Panc1 (cell line): Measurements from ENCODE around the gene TTLL12. TPM values are rescaled to one million over a fixed set of nuclear protein-coding genes. Genes with fewer than 3 reads are reported as not detected.

Experiments
- ATAC-seq: fragments of 200-7000 bp; cut with Tn5 transposase; 2 replicates; pipeline ENCODE4 v1.9.1; 2020; ENCODE audit warnings: mild to moderate bottlenecking, moderate library complexity
- Bru-seq: library from RNA; stranded (reverse); fragments of 400-500 nt; gene quantifications from one replicate; lab custom pipeline; 2021; lab: Mats Ljungman, UMichigan
- BruChase-seq, 2 experiments: library from RNA; stranded (reverse); fragments of 400-500 nt; gene quantifications; one replicate each; lab custom pipeline; 2021; lab: Mats Ljungman, UMichigan
- BruUV-seq: library from RNA; stranded (reverse); fragments of 400-500 nt; replicated peaks from 2 replicates; lab custom pipeline; 2021; lab: Mats Ljungman, UMichigan
- CTCF ChIA-PET: fragments of 300-600 bp; sonication (Branson Sonifier 250); formaldehyde crosslinking; loops from one replicate; lab custom pipeline; 2022; ENCODE audit warnings: antibody characterized with exemption; lab: Charles Lee
- POLR2A ChIA-PET: fragments of 300-600 bp; sonication (Branson Sonifier 250); formaldehyde crosslinking; loops from one replicate; lab custom pipeline; 2022; ENCODE audit warnings: antibody characterized with exemption; lab: Charles Lee
- DNase-seq: peaks from one replicate; pipeline ENCODE4 v3.0.0-alpha.2; 2010; ENCODE audit warnings: low read depth, low spot score
- H3K27ac ChIP-seq: 2 replicates; pipeline ENCODE4 v1.5.1; 2011; ENCODE audit warnings: mild to moderate bottlenecking, low read length, inconsistent platforms
- H3K27me3 ChIP-seq: fragments of 200-500 bp; sonication (Bioruptor generic); 2 replicates; pipeline ENCODE4 v1.6.0; 2014; ENCODE audit warnings: low read length, inconsistent platforms; ENCODE audit not compliant: control insufficient read depth, insufficient read depth
- H3K36me3 ChIP-seq: fragments of 200-500 bp; sonication (Bioruptor generic); 2 replicates; pipeline ENCODE4 v1.5.1; 2014; ENCODE audit warnings: inconsistent platforms, mild to moderate bottlenecking, low read length, moderate library complexity; ENCODE audit not compliant: control insufficient read depth, insufficient read depth
- H3K4me1 ChIP-seq: 2 replicates; pipeline ENCODE4 v1.5.1; 2011; ENCODE audit warnings: inconsistent platforms, mild to moderate bottlenecking, low read length, moderate library complexity; ENCODE audit not compliant: control insufficient read depth, insufficient read depth
- H3K4me3 ChIP-seq, 2 experiments: 2 replicates each; pipeline ENCODE4 v1.5.1; 2011 to 2012; ENCODE audit warnings: low read depth in 2 of 2, low read length in 2 of 2, mild to moderate bottlenecking in 2 of 2, inconsistent platforms in 1 of 2, moderate library complexity in 1 of 2
- H3K9me3 ChIP-seq: fragments of 200-500 bp; sonication (Bioruptor generic); 2 replicates; pipeline ENCODE4 v1.5.1; 2014; ENCODE audit warnings: low read depth, mild to moderate bottlenecking, inconsistent platforms, low read length, moderate library complexity; ENCODE audit not compliant: control insufficient read depth, insufficient read depth
- POLR2AphosphoS5 ChIP-seq: IDR thresholded peaks from 2 replicates; pipeline ENCODE4 v1.6.1; 2012; ENCODE audit warnings: mild to moderate bottlenecking, low read depth, low read length, moderate library complexity
- SIN3A ChIP-seq: IDR thresholded peaks from 2 replicates; pipeline ENCODE4 v1.6.1; 2012; ENCODE audit warnings: low read depth, mild to moderate bottlenecking, low read length, moderate library complexity, borderline replicate concordance; ENCODE audit not compliant: insufficient read depth
- TCF7L2 ChIP-seq: IDR thresholded peaks from 2 replicates; pipeline ENCODE4 v1.6.1; 2011; ENCODE audit warnings: mild to moderate bottlenecking, low read depth, low read length, inconsistent platforms
- in situ Hi-C: cut with HindIII; loops from 2 replicates; pipeline ENCODE4 v1.10.0; 2016; ENCODE audit warnings: low sequenced_read_pairs, low pct_unique_long_range_greater_than_20kb
- intact Hi-C: fragments of 100-400 bp; cut with micrococcal nuclease; formaldehyde crosslinking; loops from one replicate; pipeline ENCODE4 v1.10.0; 2022; ENCODE audit not compliant: unreplicated experiment
- long read RNA-seq: library from polyadenylated mRNA; unstranded; transcript quantifications from one replicate; pipeline ENCODE4 v2.0.0, GENCODE V29; 2021; ENCODE audit not compliant: unreplicated experiment
- polyA plus RNA-seq: library from polyadenylated mRNA; unstranded; fragments of >200 nt; gene quantifications from one replicate; pipeline ENCODE4 v1.2.1, GENCODE V29; 2012; ENCODE audit warnings: missing spikeins; ENCODE audit not compliant: insufficient read length
- total RNA-seq: library from RNA; stranded (reverse); gene quantifications from one replicate; pipeline ENCODE4 v1.2.1, GENCODE V29; 2021; ENCODE audit not compliant: unreplicated experiment
- TF ChIP-seq, protein P1 (sequence below), 2 experiments: IDR thresholded peaks; 2 replicates each; pipeline ENCODE4 v1.6.1; 2011 to 2012; ENCODE audit warnings: low read depth in 2 of 2, control low read depth in 1 of 2, low read length in 1 of 2, mild to moderate bottlenecking in 1 of 2, moderate library complexity in 1 of 2; ENCODE audit not compliant: insufficient read depth in 1 of 2
- TF ChIP-seq, protein P2 (sequence below): fragments of 450-650 bp; IDR thresholded peaks from 2 replicates; pipeline ENCODE4 v1.5.1; 2017; ENCODE audit warnings: mild to moderate bottlenecking

Gene TTLL12
- total RNA-seq (26.3 TPM), Bru-seq, nascent RNA (percentile 50 among the genes with signal in this experiment), BruChase-seq, experiment 1, labeled RNA remaining after a 2-hour chase (percentile 57 among the genes with signal in this experiment), BruChase-seq, experiment 2, labeled RNA remaining after a 6-hour chase (percentile 72 among the genes with signal in this experiment)
- polyA plus RNA-seq, result 28.8 TPM
- long read RNA-seq, transcript TTLL12-201 (14 exons, 3,385 nt), result major isoform, 49 of 82 reads
- long read RNA-seq, partial matches to known transcripts, result 28 of 82 reads
- long read RNA-seq, other reads (novel, unspliced or antisense), result 5 of 82 reads

DNA sequence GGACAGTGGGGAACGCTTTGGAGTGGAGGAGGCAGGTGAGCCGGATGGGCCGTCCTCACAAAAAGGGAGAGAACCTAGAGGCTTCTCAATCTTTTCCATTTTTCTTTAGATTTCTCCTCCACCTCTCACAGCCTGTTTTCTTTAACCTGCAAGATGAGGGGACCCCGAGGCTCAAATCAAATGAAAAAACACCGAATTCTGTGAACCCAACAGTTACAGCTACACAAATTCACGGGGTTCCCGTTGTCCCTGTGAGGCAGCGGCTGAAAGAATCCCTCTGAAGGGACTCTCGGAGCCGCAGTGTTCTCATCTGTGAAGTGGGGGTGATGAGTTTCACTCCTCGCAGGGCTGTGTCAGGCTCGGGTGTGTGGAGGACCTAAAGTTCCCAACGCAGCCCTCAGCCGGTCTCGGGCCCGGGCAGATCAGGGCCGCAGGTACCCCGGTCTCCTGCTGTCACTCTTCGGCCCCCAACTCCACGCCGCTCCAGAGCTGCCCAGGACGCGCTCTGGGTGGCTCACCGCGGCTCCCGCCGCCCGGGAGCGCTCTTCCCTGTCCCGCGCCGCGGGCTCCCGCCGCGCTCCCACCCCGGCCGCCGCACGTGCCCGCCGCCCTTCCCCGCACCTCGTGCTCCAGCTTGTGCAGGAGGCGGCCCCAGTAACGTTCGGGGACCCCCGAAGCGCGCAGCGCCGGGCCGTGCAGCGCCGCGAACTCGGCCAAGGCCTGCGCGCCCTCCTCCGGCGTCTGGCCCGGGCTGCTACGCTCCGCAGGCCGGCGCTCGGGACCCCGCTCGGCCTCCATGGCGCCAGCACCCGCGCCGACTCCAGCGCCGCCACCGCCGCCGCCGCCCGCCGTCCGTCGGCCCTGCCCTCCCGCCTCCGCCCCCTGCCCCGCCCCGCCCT lies at the start of gene TTLL12:
Gene TTLL12 (minus strand): TSS at position 863 of the 899 bp plus-strand sequence. CDS start 65 bp downstream, at position 798.
- Histone ChIP-seq H3K4me1 (peaks cover 4% of the 10 kb centered on the region), H3K36me3 (peaks cover 3% of the 10 kb centered on the region; the same call in 1 of the 2 replicates), H3K27ac (peak within 1 kb of the TSS; percentile 93), H3K4me3 (peak within 1 kb of the TSS; percentile 59 to 75), H3K9me3 (no peaks in the 10 kb centered on the region), H3K27me3 (no peaks in the 10 kb centered on the region)
- POLR2A ChIA-PET, result no interaction called here
- DNase-seq (no peak), ATAC-seq (peak; percentile 46)
- CTCF ChIA-PET, result no interaction called here
- TF ChIP-seq TCF7L2 (no peak), SIN3A (no peak), POLR2AphosphoS5 (no peak)
- TF ChIP-seq, protein P1, sequence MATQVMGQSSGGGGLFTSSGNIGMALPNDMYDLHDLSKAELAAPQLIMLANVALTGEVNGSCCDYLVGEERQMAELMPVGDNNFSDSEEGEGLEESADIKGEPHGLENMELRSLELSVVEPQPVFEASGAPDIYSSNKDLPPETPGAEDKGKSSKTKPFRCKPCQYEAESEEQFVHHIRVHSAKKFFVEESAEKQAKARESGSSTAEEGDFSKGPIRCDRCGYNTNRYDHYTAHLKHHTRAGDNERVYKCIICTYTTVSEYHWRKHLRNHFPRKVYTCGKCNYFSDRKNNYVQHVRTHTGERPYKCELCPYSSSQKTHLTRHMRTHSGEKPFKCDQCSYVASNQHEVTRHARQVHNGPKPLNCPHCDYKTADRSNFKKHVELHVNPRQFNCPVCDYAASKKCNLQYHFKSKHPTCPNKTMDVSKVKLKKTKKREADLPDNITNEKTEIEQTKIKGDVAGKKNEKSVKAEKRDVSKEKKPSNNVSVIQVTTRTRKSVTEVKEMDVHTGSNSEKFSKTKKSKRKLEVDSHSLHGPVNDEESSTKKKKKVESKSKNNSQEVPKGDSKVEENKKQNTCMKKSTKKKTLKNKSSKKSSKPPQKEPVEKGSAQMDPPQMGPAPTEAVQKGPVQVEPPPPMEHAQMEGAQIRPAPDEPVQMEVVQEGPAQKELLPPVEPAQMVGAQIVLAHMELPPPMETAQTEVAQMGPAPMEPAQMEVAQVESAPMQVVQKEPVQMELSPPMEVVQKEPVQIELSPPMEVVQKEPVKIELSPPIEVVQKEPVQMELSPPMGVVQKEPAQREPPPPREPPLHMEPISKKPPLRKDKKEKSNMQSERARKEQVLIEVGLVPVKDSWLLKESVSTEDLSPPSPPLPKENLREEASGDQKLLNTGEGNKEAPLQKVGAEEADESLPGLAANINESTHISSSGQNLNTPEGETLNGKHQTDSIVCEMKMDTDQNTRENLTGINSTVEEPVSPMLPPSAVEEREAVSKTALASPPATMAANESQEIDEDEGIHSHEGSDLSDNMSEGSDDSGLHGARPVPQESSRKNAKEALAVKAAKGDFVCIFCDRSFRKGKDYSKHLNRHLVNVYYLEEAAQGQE (IDR thresholded peaks at IDR 0.05; ENCODE audit: insufficient read depth in 1 of 2, low read depth in 2 of 2, low read length in 1 of 2), result no peak
- TF ChIP-seq, protein P2, sequence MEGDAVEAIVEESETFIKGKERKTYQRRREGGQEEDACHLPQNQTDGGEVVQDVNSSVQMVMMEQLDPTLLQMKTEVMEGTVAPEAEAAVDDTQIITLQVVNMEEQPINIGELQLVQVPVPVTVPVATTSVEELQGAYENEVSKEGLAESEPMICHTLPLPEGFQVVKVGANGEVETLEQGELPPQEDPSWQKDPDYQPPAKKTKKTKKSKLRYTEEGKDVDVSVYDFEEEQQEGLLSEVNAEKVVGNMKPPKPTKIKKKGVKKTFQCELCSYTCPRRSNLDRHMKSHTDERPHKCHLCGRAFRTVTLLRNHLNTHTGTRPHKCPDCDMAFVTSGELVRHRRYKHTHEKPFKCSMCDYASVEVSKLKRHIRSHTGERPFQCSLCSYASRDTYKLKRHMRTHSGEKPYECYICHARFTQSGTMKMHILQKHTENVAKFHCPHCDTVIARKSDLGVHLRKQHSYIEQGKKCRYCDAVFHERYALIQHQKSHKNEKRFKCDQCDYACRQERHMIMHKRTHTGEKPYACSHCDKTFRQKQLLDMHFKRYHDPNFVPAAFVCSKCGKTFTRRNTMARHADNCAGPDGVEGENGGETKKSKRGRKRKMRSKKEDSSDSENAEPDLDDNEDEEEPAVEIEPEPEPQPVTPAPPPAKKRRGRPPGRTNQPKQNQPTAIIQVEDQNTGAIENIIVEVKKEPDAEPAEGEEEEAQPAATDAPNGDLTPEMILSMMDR, result no peak
- BruUV-seq, result TSS peak; percentile 72
- intact Hi-C loops, result no loop called here
- in situ Hi-C loops, result no loop called here

DNA sequence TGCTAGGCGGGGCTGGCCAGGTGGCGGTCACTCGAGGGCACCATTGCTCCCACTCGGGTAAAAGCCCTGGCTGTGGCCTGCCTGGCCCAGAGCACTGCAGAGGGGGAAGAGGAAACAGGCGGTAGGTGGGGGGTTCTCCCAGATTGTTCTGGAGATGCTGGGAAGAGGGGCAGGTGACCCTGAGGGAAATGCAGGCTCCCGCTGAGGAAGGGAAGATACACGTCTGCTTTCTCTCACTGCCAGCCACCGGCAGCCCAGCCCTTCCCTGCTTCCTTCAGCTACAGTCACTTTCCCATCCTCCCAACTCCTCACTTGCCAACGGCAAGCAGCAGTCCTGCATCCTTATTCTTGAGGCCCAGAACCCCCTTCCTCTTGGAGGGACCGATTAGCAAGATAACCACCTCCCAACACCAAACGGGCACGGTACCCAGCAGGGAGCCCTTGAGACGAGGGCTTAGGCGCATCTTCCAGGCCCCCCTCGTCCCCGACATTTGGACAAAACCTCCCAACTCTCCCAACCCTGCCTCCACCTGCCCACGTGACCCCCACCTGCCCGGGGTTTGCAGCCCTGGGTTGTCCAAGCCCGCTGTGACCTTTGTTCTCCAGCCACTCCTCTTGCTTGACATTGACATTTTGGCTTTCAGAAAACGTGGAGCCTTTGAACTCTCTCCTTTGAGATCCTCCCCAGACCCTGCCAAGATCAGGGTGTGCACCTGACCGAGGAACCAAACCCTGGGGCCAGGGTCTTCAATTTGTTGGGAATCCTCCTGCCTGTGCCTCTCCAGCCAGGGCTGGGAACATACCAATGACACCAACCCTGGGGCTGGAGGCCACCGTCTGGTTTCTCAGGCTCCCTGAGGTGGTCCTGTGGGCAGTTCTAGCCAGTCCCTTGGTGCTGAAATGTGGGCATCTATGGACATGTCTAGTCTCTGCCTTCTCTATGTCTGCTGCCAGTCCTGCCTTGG lies 48.8 kb upstream of the TTLL12 start:
- BruUV-seq, result no TSS peak
- Histone ChIP-seq H3K36me3 (no peaks in the 10 kb centered on the region), H3K27me3 (no peaks in the 10 kb centered on the region), H3K27ac (no peak overlapping the region), H3K4me1 (no peaks in the 10 kb centered on the region), H3K9me3 (no peaks in the 10 kb centered on the region), H3K4me3 (no peak overlapping the region)
- POLR2A ChIA-PET, result no interaction called here
- CTCF ChIA-PET, result no interaction called here
- in situ Hi-C loops, result no loop called here
- no peak for DNase-seq
- TF ChIP-seq, protein P1 (IDR thresholded peaks at IDR 0.05; ENCODE audit: insufficient read depth in 1 of 2, low read depth in 2 of 2, low read length in 1 of 2), result no peak
- TF ChIP-seq SIN3A, result no peak
- TF ChIP-seq POLR2AphosphoS5, result no peak
- TF ChIP-seq, protein P2, result no peak
- TF ChIP-seq TCF7L2, result no peak
- ATAC-seq, result no peak
- intact Hi-C loops, result no loop called here
